HG03558 (cell line): ENCODE data around the gene H3-3A.

Source experiments
- ATAC-seq: cut with Tn5 transposase; IDR thresholded peaks from one replicate; pipeline ENCODE4 v1.9.1; 2021; ENCODE audit warnings: moderate number of reproducible peaks; ENCODE audit not compliant: unreplicated experiment; ENCODE audit errors: extremely low read depth

Gene H3-3A

DNA sequence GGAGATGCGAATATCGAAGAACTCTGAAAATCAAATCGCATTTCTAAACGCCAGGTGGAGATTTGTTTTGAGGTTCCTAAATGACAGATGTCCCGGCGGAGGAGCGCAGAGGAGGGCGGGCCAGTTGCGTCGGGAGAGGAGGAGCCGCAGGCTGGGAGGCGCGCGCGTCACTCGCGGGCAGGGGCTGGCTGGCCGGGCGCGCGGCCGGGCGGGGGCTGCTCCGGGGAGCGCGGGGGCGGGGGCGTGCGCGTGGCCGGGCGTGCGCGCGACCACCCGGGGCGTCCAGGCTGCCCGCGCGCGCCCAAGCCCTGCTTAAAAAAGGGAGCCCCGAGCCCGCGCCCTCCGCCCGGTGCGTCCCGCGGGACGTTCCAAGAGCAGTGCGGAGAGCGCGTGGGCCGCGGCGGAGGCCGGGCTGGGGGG, 47.3 kb downstream of the H3-3A start:
- peak; percentile 39 for ATAC-seq

DNA sequence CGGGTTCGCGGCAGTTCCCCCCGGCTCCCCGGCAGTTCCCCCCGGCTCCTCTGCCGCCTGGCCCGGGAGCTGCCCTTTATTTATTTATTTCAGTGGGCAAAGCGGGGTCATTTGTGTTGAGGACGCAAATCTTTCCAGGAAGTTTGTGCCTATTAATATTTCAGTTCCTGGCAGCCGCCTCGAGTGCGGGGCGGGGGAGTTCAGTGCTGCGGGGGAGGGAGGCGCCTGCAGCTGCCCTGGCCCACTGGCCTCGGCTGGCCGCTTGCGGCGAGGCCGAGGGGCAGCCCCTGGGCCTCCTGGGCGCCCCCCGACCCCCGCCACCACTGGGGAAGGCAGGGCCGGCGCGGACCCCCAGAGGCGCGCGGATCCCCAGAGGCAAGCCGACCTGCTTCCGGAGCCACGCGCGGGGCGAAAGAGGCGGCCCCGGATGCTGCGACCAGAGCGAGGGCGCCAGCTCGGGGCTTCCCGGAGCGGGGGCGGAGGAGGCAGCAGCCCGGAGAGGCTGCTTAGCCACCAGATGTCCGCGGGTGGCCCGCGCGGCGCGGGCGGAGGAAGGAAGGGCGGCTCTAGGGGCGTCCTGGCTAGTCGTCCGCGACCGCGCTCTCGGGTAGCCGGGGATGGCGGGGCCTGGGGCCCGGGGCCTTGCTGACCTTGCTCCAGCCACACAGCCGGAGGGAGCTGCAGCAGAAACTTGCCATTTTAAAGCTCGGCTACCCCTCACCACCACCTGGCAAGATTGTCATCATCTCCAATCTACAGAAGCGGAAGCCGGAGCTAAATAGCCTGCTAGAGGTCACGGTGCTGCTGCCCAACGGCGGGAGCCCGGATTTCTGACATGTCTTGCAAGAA, 48.0 kb downstream of the H3-3A start:
- ATAC-seq, result peak; percentile 50

DNA sequence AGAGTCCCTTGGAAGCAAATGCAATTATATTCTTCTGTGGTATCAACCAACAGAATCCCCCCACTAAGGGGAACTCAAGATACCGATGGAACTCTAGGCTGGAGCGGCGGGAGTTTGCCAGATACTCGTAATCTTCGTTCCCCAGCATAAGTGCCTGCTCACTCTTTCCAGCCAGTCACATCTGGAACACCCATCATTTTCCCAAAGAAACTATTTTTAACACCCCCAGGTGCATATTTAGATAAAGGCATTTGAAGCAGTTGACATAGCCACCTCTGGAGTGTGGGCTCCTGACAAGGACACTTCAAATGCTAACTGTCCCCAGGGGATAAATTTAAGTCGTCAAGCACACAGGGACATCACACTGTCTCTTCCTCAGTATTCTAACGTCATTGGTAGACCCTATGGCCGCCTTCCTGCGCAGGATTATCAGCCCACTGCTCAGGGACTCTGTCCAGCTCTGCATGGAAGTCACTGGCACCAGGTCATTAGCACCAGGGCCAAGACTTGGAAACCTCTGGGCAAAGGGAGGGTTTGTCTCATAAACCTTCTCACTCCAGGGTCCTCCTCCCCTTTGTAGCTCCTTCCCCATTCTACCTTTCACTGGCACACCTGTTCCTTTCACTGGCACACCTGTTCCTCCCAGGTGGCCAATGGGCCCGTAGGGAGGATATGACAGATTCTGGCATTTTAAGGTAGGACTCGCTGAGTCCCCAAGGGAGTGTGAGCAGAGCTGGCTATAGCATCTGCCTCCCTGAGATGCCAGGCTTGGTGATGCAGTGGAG, 48.8 kb downstream of the H3-3A start:
- no peak for ATAC-seq

DNA sequence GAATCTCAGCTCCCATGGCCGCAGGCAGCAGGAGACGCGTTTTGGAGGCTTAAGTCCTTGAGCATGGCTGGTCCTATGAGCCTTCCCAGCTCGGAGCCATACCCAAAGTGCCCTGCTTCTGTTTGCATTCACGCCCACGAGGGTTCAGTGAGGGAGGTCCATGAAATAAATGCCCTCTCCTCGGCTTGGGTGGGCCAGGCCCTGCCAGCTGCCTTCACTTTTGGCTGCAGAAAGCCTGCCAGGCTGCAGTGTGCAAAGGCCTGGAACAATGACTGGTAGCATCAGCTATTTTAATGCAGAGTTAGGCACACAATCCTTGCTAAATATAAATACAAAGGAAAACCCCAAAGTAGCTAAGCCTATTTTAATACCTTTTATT, 49.4 kb downstream of the H3-3A start:
- no peak for ATAC-seq

DNA sequence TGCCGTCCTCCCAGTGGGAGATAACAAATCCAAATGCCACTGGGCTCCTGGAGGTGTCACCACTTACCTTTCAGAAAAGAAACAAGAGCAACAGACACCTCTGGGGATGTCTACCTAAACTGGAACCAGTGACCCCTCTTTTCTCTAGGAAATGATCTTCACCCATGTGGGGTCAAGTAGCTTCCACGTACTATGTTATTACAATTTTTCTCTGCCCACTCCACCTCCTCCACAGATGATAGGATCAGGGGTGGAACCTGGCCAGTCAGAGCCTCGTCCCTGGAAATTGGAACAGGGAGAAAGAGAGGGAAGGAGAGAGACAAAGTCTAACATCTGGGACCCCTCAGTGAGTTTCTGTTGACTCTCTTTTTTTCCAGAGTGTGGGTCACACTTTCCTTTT, 50.1 kb downstream of the H3-3A start:
- no peak for ATAC-seq

DNA sequence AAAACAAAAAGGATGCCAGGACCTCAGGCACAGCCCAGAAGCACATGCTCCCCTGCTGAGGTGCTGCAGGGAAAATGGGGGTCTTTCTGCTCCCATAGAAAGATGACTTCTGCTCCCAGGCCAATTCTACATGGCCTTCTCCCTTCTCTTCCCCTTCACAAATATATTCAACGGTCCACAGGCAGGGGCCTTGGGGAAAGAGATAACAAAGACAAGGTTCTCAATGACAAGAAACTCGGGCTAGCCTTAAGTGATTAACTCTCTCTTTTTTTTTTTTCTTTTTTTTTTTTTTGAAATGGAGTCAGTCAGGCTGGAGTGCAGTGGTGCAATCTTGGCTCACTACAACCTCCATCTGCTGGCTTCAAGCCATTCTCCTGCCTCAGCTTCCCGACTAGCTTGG, 54.2 kb downstream of the H3-3A start:
- ATAC-seq, result no peak

DNA sequence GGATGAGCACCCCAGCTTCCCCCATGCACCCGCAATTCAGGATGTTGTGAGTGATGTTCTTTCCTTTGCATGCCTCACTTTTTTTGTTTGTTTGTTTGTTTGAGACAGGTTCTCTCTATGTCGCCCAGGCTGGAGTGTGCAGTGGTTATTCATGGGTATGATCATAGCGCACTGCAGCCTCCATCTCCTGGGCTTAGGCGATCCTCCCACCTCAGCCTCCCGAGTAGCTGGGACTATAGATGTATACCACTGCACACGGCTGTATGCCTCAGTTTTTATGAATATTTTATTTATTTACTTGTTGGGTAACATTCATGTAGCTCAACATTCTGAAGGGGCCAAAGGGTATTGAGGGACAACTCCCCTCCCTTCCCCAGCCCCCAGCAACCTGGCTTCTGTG, 54.8 kb downstream of the H3-3A start:
- ATAC-seq, result no peak

DNA sequence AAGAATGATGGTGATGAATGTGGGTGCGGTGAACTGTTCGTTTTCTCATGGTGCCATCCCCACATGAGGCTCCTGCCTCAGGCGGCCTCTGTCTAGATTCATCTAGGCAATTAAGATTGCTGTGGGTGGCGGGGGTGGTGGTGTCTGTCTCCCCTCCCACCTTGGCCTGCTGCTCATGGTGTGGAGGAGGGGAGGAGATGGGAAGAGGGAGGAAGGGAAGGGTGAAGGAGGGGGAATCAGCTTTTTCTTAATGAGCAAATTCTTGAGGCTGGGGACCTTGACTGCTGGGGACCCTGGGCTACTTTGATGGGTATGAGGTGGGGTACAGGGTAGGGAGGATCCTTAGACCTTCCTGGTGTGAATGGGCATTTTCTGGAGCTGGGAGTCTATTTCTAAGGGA, 55.8 kb downstream of the H3-3A start:
- no peak for ATAC-seq

DNA sequence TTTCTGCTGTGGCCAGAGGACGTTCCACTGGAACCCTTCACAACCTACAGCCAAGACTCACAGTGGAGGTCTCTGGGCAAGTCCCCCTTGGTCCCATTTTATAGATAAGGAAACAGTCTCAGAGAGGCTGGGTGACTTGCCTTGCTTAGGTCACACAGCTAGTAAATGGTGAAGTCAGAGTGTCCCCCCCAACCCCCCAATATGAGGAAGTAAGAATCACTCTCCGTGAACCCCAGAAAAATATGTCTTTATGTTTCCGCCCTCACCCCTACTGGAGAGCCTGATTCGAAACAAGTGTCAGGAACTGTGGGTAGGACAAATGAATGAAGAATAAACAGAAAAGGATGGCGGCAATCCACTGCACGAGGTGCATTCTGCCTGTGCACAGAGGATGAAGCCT, 56.7 kb downstream of the H3-3A start:
- ATAC-seq, result no peak

DNA sequence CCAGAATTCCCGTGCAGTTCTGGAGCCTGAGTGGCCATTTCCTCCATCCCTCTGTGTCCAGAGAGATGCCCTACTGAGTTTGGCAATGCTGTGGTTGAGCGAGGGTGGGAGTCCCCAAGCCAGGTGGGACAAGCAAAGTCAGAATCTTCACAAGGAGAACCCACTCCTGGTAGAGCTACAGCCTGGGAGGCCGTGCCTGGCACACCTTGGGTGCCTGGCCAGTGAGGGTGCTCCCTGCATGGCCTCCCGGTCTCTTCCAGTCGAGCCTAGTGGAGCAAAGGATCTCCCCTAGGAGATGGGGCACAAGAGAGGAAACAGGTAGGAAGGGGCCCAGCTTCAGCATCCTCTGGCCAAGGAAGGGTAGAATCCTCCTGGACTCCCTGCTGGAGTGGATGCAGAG, 57.9 kb downstream of the H3-3A start:
- no peak for ATAC-seq

DNA sequence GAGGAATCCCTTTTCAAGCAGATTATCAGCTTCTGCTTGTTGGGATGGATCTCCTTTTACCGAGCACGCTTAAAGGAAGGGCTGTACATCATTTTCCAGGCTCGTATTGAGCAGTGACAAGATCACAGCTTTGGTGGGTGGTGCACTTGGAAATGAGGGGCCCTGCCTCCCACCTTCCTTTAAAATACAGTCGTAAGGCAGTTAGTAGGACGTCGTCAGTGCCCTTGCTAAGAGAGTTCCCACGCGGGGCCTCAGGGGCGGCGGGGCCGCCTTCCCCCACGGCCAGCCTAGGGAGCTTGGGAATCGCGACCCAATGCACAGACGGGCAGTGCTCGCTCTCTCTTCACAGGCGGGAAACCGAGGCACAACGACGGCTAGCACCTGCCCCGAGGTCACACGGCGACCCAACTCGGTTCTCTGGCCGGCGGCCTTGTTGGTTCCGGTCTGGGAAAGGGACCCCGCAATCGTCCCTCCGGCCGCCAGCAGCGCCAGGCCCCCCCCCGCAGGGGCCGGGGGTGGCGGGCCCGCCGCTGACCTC, 58.6 kb downstream of the H3-3A start:
- ATAC-seq, result no peak
